ENCODE results near the gene EIF4G1.

- no peak for TF ChIP-seq CTCF (IDR thresholded peaks at IDR 0.05)
- TF ChIP-seq POLR2A (IDR thresholded peaks at IDR 0.05) = no peak
These were observed 39.1 kb downstream of the EIF4G1 start for GRCh38 chr3:184353546-184353941.

Measured in gastroesophageal sphincter (tissue), 3 donors.